Measurements from ENCODE around the gene RAPGEF6. TPM values are rescaled to one million over a fixed set of nuclear protein-coding genes. Genes with fewer than 3 reads are reported as not detected.

Gene RAPGEF6
- total and polyA plus RNA-seq, 9 of the 15 experiments (the other 6 are each of a cell fraction or from before 2014, with no cell fraction given): 2.7 to 23.4 (median 12.7) TPM

DNA sequence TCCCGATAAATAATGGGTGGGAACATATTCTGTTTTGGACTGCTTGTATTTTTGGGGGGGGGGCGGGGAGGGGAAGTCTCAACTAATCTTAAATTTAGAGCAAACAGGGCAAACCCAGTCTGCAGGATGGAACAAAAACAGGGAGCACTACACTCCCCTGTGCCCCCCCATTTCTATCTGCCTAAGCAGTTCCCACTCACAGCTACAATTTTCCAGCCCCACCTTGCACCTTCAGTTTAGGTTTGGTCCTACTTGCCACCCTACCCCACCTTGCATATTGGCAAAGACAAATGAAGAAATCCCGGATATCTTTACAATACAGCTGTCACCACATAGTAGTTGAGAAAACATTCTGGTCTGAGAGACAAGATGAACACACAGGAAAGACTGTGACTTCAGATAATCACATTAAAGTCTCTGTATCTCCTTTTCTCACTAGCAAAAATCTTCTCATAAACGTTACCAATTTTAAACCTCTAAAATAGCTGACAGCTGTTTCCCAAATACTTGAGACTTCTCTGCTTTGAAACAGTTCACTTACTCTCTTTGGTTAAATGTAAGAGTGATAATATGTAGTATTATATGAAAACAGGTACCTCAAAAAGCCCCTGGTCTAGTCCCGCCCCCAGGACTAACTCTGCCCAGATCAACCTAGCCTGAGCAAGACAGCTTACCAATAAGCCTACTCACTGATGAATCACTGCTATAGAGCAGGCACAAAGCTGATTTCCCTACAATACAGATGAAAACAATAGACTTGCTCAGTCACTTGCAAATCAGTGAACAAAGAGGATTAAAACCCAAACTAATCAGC lies 5.2 kb upstream of the RAPGEF6 start (continued):
- peak; percentile 59 for TF ChIP-seq FOSL1 (tag; conservative IDR thresholded peaks at IDR 0.05)
- TF ChIP-seq KLF16 (IDR thresholded peaks at IDR 0.05): peak; percentile 80
- no peak for TF ChIP-seq ZNF274 (IDR thresholded peaks at IDR 0.05; ENCODE audit: borderline replicate concordance, low read depth, low read length)
- TF ChIP-seq RB1 (IDR thresholded peaks at IDR 0.05; ENCODE audit: low read depth): no peak
- TF ChIP-seq NR2F6 (CRISPR knock-in tag; IDR thresholded peaks at IDR 0.05): 0 out of 2 replicates have a peak, but pooled peaks have one; percentile 14
- no peak for TF ChIP-seq ZNF408 (CRISPR knock-in tag; IDR thresholded peaks at IDR 0.05; ENCODE audit: low read depth)
- TF ChIP-seq RBM39 (optimal IDR thresholded peaks at IDR 0.05; ENCODE audit: low read depth, low read length): no peak
- no peak for TF ChIP-seq BCOR (IDR thresholded peaks at IDR 0.05)
- TF ChIP-seq KDM1A (IDR thresholded peaks at IDR 0.05): peak; percentile 72 to 85
- peak; percentile 39; the same call in 1 of the 2 replicates for TF ChIP-seq POLR2A (conservative IDR thresholded peaks at IDR 0.05)
- TF ChIP-seq SP2 (IDR thresholded peaks at IDR 0.05; ENCODE audit: extremely low read depth, low read depth, low read length, poor library complexity, severe bottlenecking): no peak
- TF ChIP-seq HNRNPUL1 (IDR thresholded peaks at IDR 0.05; ENCODE audit: low read length): no peak
- TF ChIP-seq ZNF75A (CRISPR knock-in tag; IDR thresholded peaks at IDR 0.05): no peak
- 0 out of 2 replicates have a peak, but pooled peaks have one; percentile 40 for TF ChIP-seq ZNF263 (CRISPR knock-in tag; IDR thresholded peaks at IDR 0.05; ENCODE audit: borderline replicate concordance)
- TF ChIP-seq KDM2B (CRISPR knock-in tag; IDR thresholded peaks at IDR 0.05): no peak
- TF ChIP-seq PREB (CRISPR knock-in tag; IDR thresholded peaks at IDR 0.05): no peak
- no peak for TF ChIP-seq CHD4 (IDR thresholded peaks at IDR 0.05; ENCODE audit: insufficient read depth, insufficient replicate concordance, low read depth, low read length, poor library complexity, severe bottlenecking)
- TF ChIP-seq DMBX1 (CRISPR knock-in tag; IDR thresholded peaks at IDR 0.05; ENCODE audit: borderline replicate concordance): peak; percentile 50; the same call in 1 of the 2 replicates
- no peak for TF ChIP-seq PTTG1 (tag; IDR thresholded peaks at IDR 0.05; ENCODE audit: low read depth)
- TF ChIP-seq PCBP1 (IDR thresholded peaks at IDR 0.05; ENCODE audit: low read depth, low read length, poor library complexity, severe bottlenecking): no peak
- TF ChIP-seq HDAC3 (IDR thresholded peaks at IDR 0.05; ENCODE audit: borderline replicate concordance, partially characterized antibody): peak; percentile 45
- TF ChIP-seq KLF6 (CRISPR knock-in tag; IDR thresholded peaks at IDR 0.05; ENCODE audit: borderline replicate concordance): no peak
- no peak for TF ChIP-seq RFX7 (CRISPR knock-in tag; IDR thresholded peaks at IDR 0.05)
- TF ChIP-seq, protein P1, sequence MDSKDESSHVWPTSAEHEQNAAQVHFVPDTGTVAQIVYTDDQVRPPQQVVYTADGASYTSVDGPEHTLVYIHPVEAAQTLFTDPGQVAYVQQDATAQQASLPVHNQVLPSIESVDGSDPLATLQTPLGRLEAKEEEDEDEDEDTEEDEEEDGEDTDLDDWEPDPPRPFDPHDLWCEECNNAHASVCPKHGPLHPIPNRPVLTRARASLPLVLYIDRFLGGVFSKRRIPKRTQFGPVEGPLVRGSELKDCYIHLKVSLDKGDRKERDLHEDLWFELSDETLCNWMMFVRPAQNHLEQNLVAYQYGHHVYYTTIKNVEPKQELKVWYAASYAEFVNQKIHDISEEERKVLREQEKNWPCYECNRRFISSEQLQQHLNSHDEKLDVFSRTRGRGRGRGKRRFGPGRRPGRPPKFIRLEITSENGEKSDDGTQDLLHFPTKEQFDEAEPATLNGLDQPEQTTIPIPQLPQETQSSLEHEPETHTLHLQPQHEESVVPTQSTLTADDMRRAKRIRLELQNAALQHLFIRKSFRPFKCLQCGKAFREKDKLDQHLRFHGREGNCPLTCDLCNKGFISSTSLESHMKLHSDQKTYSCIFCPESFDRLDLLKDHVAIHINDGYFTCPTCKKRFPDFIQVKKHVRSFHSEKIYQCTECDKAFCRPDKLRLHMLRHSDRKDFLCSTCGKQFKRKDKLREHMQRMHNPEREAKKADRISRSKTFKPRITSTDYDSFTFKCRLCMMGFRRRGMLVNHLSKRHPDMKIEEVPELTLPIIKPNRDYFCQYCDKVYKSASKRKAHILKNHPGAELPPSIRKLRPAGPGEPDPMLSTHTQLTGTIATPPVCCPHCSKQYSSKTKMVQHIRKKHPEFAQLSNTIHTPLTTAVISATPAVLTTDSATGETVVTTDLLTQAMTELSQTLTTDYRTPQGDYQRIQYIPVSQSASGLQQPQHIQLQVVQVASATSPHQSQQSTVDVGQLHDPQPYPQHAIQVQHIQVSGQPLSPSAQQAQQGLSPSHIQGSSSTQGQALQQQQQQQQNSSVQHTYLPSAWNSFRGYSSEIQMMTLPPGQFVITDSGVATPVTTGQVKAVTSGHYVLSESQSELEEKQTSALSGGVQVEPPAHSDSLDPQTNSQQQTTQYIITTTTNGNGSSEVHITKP (IDR thresholded peaks at IDR 0.05; ENCODE audit: partially characterized antibody): peak; percentile 72
- no peak for TF ChIP-seq ZFX (CRISPR knock-in tag; IDR thresholded peaks at IDR 0.05)
- TF ChIP-seq EZH2 (IDR thresholded peaks at IDR 0.05; ENCODE audit: borderline replicate concordance, low read depth, low read length): no peak

All from K562 (cell line).